Thoracic aorta (tissue), 2 donors: Measurements from ENCODE around the gene SNX30. TPM values are rescaled to one million over a fixed set of nuclear protein-coding genes. Genes with fewer than 3 reads are reported as not detected.

Experiments
- ATAC-seq: fragments of 150-250 bp; one replicate; pipeline ENCODE4 v1.8.0; 2017; ENCODE audit warnings: low read depth; ENCODE audit not compliant: insufficient number of reproducible peaks, low FRiP score
- DNase-seq: peaks from one replicate; pipeline ENCODE4 v3.0.0-alpha.2; 2020; ENCODE audit warnings: low spot score
- H3K27ac ChIP-seq, 2 donors: fragments of 200-600 bp; sonication (generic); 1 replicate in 1 of 2; 2 replicates in 1 of 2; pipeline ENCODE4 v1.5.1; 2016; ENCODE audit warnings: mild to moderate bottlenecking in 2 of 2, moderate library complexity in 2 of 2
- H3K27me3 ChIP-seq: fragments of 200-600 bp; sonication (generic); replicated peaks from 2 replicates; pipeline ENCODE4 v1.6.0; 2016; ENCODE audit warnings: mild to moderate bottlenecking; ENCODE audit not compliant: insufficient read depth
- H3K36me3 ChIP-seq: fragments of 200-600 bp; sonication (generic); one replicate; pipeline ENCODE4 v1.5.1; 2016
- H3K4me1 ChIP-seq, 2 donors: fragments of 200-600 bp; sonication (generic); 1 replicate in 1 of 2; 2 replicates in 1 of 2; pipeline versions ENCODE4 v1.5.1 to v1.6.0; 2016; ENCODE audit warnings: low read depth in 2 of 2, mild to moderate bottlenecking in 1 of 2; ENCODE audit not compliant: control insufficient read depth in 1 of 2
- H3K4me3 ChIP-seq: fragments of 200-600 bp; sonication (generic); 2 replicates; pipeline ENCODE4 v1.5.1; 2016; ENCODE audit warnings: mild to moderate bottlenecking
- H3K9me3 ChIP-seq: fragments of 200-600 bp; sonication (generic); 2 replicates; pipeline ENCODE4 v1.5.1; 2016
- total RNA-seq, 2 donors: library from RNA; depleted of rRNA; stranded (reverse); fragments of >200 nt; gene quantifications; one replicate each; pipeline versions ENCODE4 v1.1.0 to v1.2.3, GENCODE V29; 2016
- TF ChIP-seq, protein P1 (sequence below): fragments of 200-600 bp; sonication (generic); IDR thresholded peaks from one replicate; pipeline ENCODE4 v1.5.1; 2019; ENCODE audit warnings: antibody characterized with exemption

SNX30 gene
- total RNA-seq, 2 donors from 2014 or later = 11.2 to 36.3 TPM

DNA sequence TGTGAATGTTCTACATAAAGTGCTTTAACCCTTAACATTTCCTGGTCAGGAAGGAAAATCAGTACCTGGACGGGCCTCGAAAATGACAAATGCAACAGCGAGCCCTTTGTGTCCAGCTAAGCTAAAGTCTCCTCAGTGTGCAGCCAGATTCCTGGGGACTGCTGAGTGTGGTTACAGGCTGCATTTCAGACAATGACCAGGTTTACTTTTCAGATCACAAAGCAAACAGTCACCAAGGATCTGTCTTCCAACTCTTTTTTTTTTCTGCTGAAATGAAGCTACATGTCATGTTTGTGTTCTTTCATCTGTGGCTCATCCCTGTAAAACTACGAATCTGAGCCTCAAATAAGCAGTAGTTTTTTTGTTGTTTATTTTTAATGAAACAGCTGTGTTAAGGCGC lies 119.4 kb downstream of the SNX30 start:
- no peak for ATAC-seq
- H3K4me3 ChIP-seq = no peak overlapping the region
- TF ChIP-seq, protein P1, sequence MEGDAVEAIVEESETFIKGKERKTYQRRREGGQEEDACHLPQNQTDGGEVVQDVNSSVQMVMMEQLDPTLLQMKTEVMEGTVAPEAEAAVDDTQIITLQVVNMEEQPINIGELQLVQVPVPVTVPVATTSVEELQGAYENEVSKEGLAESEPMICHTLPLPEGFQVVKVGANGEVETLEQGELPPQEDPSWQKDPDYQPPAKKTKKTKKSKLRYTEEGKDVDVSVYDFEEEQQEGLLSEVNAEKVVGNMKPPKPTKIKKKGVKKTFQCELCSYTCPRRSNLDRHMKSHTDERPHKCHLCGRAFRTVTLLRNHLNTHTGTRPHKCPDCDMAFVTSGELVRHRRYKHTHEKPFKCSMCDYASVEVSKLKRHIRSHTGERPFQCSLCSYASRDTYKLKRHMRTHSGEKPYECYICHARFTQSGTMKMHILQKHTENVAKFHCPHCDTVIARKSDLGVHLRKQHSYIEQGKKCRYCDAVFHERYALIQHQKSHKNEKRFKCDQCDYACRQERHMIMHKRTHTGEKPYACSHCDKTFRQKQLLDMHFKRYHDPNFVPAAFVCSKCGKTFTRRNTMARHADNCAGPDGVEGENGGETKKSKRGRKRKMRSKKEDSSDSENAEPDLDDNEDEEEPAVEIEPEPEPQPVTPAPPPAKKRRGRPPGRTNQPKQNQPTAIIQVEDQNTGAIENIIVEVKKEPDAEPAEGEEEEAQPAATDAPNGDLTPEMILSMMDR = no peak
- DNase-seq = no peak
- no peaks in the 10 kb centered on the region for H3K27me3 ChIP-seq
- H3K36me3 ChIP-seq = peaks cover 14% of the 10 kb centered on the region
- no peaks in the 10 kb centered on the region for H3K9me3 ChIP-seq
- H3K27ac ChIP-seq = no peak overlapping the region
- no peaks in the 10 kb centered on the region for H3K4me1 ChIP-seq

DNA sequence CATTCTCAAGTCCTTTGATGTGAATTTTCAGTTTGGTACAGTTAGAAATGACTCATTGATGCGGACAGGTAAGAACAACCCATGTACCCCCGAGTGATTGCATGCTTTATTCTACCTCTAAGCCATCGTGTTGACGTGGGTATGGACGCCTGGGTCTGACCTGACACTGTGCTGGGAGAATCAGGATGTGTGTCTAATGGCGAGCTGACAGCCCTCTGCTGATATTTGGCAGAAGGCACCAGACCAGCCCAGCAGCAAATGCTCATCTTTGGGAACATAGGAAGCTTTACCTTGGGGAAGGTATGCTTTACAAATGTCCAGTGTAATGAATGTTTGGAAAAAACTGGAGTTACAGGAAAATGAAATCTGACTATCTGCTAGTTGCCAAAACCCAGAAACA lies 120.0 kb downstream of the SNX30 start:
- Histone ChIP-seq H3K27me3 (no peaks in the 10 kb centered on the region), H3K4me1 (no peaks in the 10 kb centered on the region), H3K27ac (no peak overlapping the region), H3K9me3 (no peaks in the 10 kb centered on the region), H3K36me3 (peaks cover 11% of the 10 kb centered on the region), H3K4me3 (no peak overlapping the region)
- no peak for ATAC-seq
- no peak for DNase-seq
- TF ChIP-seq, protein P1 = no peak

DNA sequence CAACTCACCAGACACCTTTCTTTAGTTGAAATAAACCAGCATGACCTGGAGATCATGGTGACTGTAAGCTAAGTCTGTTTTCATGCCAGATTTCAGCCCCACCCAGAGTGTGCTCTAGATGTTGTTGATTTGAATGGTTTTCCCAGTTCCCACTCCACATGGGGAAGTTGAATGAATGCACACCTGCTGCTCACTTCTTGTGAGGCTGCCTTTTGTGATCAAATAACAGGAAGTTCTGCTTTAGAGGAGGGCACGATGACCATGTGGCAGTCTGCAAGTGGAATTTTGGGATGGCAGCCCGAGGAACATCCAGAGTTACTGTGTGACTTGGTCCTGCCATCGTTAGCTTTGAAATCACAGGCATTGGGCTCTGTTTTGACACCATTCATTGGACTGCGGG lies 121.5 kb downstream of the SNX30 start:
- no peaks in the 10 kb centered on the region for H3K4me1 ChIP-seq
- H3K27ac ChIP-seq = no peak overlapping the region
- DNase-seq (no peak), ATAC-seq (no peak)
- no peak overlapping the region for H3K4me3 ChIP-seq
- TF ChIP-seq, protein P1 = no peak
- peaks cover 11% of the 10 kb centered on the region for H3K36me3 ChIP-seq
- no peaks in the 10 kb centered on the region for H3K9me3 ChIP-seq
- H3K27me3 ChIP-seq = no peaks in the 10 kb centered on the region

DNA sequence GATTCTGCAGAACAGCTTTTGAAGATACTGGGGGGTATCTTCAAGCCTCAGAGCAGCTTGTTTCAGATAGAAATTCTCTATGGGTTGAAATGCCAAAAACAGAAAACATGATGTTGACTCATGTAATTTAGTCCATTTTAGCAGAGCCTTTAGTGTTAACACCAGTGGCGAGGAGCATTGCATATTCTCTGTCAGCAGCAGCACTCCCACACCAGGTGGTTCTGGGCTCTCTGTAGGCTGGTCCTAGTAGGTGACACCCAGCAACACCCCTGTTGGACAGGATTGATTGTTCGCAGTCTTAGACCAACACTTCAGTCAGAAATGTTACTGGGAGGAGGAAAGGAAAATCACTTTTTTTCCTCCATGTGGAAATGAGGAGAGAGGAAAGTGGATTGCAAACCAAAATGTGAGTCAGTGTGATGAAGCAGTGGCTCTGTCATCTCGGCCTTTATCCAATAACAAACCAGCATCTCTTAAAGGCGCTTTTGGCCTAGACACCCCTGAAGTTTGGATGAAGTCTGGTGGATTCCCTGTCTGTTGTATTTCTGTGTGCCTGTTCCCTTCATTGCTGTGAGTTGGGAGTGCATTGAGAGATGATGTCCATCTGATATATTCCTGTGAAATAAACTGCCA lies 123.3 kb downstream of the SNX30 start:
- Histone ChIP-seq H3K4me3 (no peak overlapping the region), H3K27me3 (no peaks in the 10 kb centered on the region), H3K27ac (no peak overlapping the region), H3K36me3 (peaks cover 13% of the 10 kb centered on the region), H3K9me3 (no peaks in the 10 kb centered on the region), H3K4me1 (no peaks in the 10 kb centered on the region)
- no peak for ATAC-seq
- DNase-seq = no peak
- TF ChIP-seq, protein P1 = no peak

DNA sequence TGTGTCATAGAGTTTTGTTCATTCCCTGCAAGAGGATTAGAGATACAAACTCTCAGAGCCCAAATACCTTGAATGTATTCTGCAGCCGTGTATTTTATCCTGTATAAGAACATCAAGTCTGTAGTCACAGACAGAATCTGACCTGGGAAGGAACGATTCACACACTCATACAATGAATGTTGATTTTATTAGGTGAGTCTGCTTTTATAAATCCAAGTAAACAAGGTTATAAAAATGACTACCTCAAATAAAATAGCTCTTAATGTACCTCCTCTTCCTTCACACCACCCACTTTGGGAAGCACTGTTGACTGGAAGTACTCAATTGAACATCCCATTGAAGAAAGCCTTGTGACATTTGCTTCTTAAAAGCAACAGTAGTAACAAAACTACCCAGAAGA lies 128.2 kb downstream of the SNX30 start:
- no peaks in the 10 kb centered on the region for H3K27me3 ChIP-seq
- H3K36me3 ChIP-seq = peaks cover 3% of the 10 kb centered on the region
- no peaks in the 10 kb centered on the region for H3K9me3 ChIP-seq
- ATAC-seq (no peak), DNase-seq (no peak)
- TF ChIP-seq, protein P1 = no peak
- H3K4me3 ChIP-seq = no peak overlapping the region
- H3K27ac ChIP-seq = no peak overlapping the region
- no peaks in the 10 kb centered on the region for H3K4me1 ChIP-seq
